GM21786 (cell line): Measurements from ENCODE around the gene REL.
A peak's percentile ranks its signal among the peaks of the same experiment; 100 is the strongest.
"Not testable (repeated sequence)": the region's sequence is repeated elsewhere in the genome, so short reads cannot be mapped to it uniquely, and the experiment has no call there.

Experiments
- ATAC-seq: cut with Tn5 transposase; IDR thresholded peaks from one replicate; pipeline ENCODE4 v1.9.1; 2021; ENCODE audit not compliant: unreplicated experiment

The REL gene

GRCh38 chr2:60881047-60881932 lies at the start of gene REL:
Gene REL, plus strand, starts transcription at chr2:60881574. Its CDS starts 267 bp downstream, at chr2:60881841.
- peak; percentile 77 for ATAC-seq

GRCh38 chr2:60831921-60832320 lies 49.5 kb upstream of the REL start:
- ATAC-seq, result no peak

- no peak for ATAC-seq
Measured at GRCh38 chr2:60832621-60833020, 48.8 kb upstream of the REL start.

- peak; percentile 35 for ATAC-seq
Measured at GRCh38 chr2:60834270-60834717, 47.1 kb upstream of the REL start.

GRCh38 chr2:60836491-60836890 lies 44.9 kb upstream of the REL start:
- ATAC-seq, result no peak

- ATAC-seq, result peak; percentile 19
Measured at GRCh38 chr2:60837123-60837522, 44.3 kb upstream of the REL start.

GRCh38 chr2:60838481-60838880 lies 42.9 kb upstream of the REL start:
- ATAC-seq, result no peak

GRCh38 chr2:60839126-60839813 lies 42.1 kb upstream of the REL start:
- peak; percentile 36 for ATAC-seq

GRCh38 chr2:60840880-60841279 lies 40.5 kb upstream of the REL start:
- peak; percentile 50 for ATAC-seq

GRCh38 chr2:60843006-60843405 lies 38.4 kb upstream of the REL start:
- ATAC-seq, result no peak

GRCh38 chr2:60844105-60844504 lies 37.3 kb upstream of the REL start:
- ATAC-seq, result no peak

- no peak for ATAC-seq
Measured at GRCh38 chr2:60847854-60848253, 33.5 kb upstream of the REL start.

GRCh38 chr2:60849187-60849586 lies 32.2 kb upstream of the REL start:
- no peak for ATAC-seq

GRCh38 chr2:60852282-60852860 lies 29.0 kb upstream of the REL start:
- no peak for ATAC-seq

GRCh38 chr2:60853531-60853930 lies 27.8 kb upstream of the REL start:
- ATAC-seq, result no peak

- ATAC-seq, result no peak
Measured at GRCh38 chr2:60855989-60856669, 25.2 kb upstream of the REL start.

GRCh38 chr2:60857056-60857455 lies 24.3 kb upstream of the REL start:
- ATAC-seq, result no peak

GRCh38 chr2:60858897-60859311 lies 22.5 kb upstream of the REL start:
- no peak for ATAC-seq

- no peak for ATAC-seq
Measured at GRCh38 chr2:60861736-60862135, 19.6 kb upstream of the REL start.

GRCh38 chr2:60862642-60863041 lies 18.7 kb upstream of the REL start:
- ATAC-seq, result no peak

GRCh38 chr2:60865361-60865760 lies 16.0 kb upstream of the REL start:
- not testable (repeated sequence) for ATAC-seq
